Keratinocyte (primary cell): ENCODE data around the gene TECR. TPM values are rescaled to one million over a fixed set of nuclear protein-coding genes. Genes with fewer than 3 reads are reported as not detected.
"Not testable (repeated sequence)": the region's sequence is repeated elsewhere in the genome, so short reads cannot be mapped to it uniquely, and the experiment has no call there.

Experiments
- DNase-seq: peaks from one replicate; pipeline ENCODE4 v3.0.0-alpha.2; 2011; ENCODE audit warnings: low read depth, missing footprints, low spot score
- FAIRE-seq: peaks from 2 replicates; lab custom pipeline; 2011; peaks lifted over from hg19 to GRCh38; lab: Jason Lieb, UNC
- H2AFZ ChIP-seq: 2 replicates; pipeline ENCODE4 v1.6.0; 2012; ENCODE audit warnings: low read length, control low read depth, inconsistent platforms; ENCODE audit not compliant: control insufficient read depth
- H3K27ac ChIP-seq: 2 replicates; pipeline ENCODE4 v1.5.1; 2011; ENCODE audit warnings: low read length; ENCODE audit not compliant: control insufficient read depth, insufficient read depth
- H3K27me3 ChIP-seq: 3 replicates; pipeline ENCODE4 v1.6.0; 2011; ENCODE audit warnings: low read length; ENCODE audit not compliant: control insufficient read depth, insufficient read depth; ENCODE audit errors: extremely low read depth
- H3K36me3 ChIP-seq, 2 experiments: 2 replicates in 1 of 2; 3 replicates in 1 of 2; pipeline ENCODE4 v1.5.1; 2011; ENCODE audit warnings: low read length in 2 of 2, mild to moderate bottlenecking in 1 of 2; ENCODE audit not compliant: control insufficient read depth in 2 of 2, insufficient read depth in 2 of 2; ENCODE audit errors: extremely low read depth in 1 of 2
- H3K4me1 ChIP-seq: 3 replicates; pipeline ENCODE4 v1.5.1; 2011; ENCODE audit warnings: low read length; ENCODE audit not compliant: control insufficient read depth, insufficient read depth; ENCODE audit errors: extremely low read depth
- H3K4me2 ChIP-seq: 3 replicates; pipeline ENCODE4 v1.6.0; 2011; ENCODE audit warnings: low read depth, low read length; ENCODE audit not compliant: control insufficient read depth, insufficient read depth; ENCODE audit errors: extremely low read depth
- H3K4me3 ChIP-seq, 3 experiments: fragments of 200-600 bp in 1 of 3; sonication (generic) in 1 of 3; 2 replicates in 2 of 3; 3 replicates in 1 of 3; pipeline ENCODE4 v1.5.1; 2011 to 2016; ENCODE audit warnings: low read length in 3 of 3, mild to moderate bottlenecking in 3 of 3, control low read depth in 2 of 3, inconsistent platforms in 1 of 3, low read depth in 1 of 3, mixed read lengths in 1 of 3, mixed run types in 1 of 3, moderate library complexity in 1 of 3; ENCODE audit not compliant: control insufficient read depth in 2 of 3, insufficient read depth in 2 of 3; ENCODE audit errors: extremely low read depth in 1 of 3
- H3K79me2 ChIP-seq: 2 replicates; pipeline ENCODE4 v1.6.0; 2012; ENCODE audit warnings: low read length; ENCODE audit not compliant: control insufficient read depth, insufficient read depth
- H3K9ac ChIP-seq: 3 replicates; pipeline ENCODE4 v1.6.0; 2011; ENCODE audit warnings: low read length; ENCODE audit not compliant: control insufficient read depth, insufficient read depth; ENCODE audit errors: extremely low read depth
- H3K9me1 ChIP-seq: 3 replicates; pipeline ENCODE4 v1.6.0; 2011; ENCODE audit warnings: low read length; ENCODE audit not compliant: control insufficient read depth, insufficient read depth; ENCODE audit errors: extremely low read depth
- H3K9me3 ChIP-seq: 2 replicates; pipeline ENCODE4 v1.5.1; 2012; ENCODE audit warnings: low read depth, low read length; ENCODE audit not compliant: control insufficient read depth
- H4K20me1 ChIP-seq: 3 replicates; pipeline ENCODE4 v1.6.0; 2011; ENCODE audit warnings: low read length; ENCODE audit not compliant: control insufficient read depth, insufficient read depth; ENCODE audit errors: extremely low read depth
- EZH2 ChIP-seq: IDR thresholded peaks from one replicate; pipeline ENCODE4 v1.6.1; 2012; ENCODE audit warnings: inconsistent platforms, mild to moderate bottlenecking, low read length, moderate library complexity
- dilution Hi-C: fragments of 300-500 bp; cut with MboI; formaldehyde crosslinking; loops from one replicate; pipeline ENCODE4 v1.7.0; 2020; ENCODE audit warnings: low sequenced_read_pairs; ENCODE audit not compliant: extremely low pct_ligation_motif_present
- polyA plus RNA-seq, 5 experiments: library from polyadenylated mRNA; depleted of rRNA in 3 of 5; stranded (reverse) in 3 of 5; stranded (forward) in 1 of 5; unstranded in 1 of 5; fragments of >200 nt; gene quantifications; 1 replicate in 1 of 5; 2 replicates in 3 of 5; 3 replicates in 1 of 5; pipeline versions ENCODE4 v1.2.1 to v1.2.3, GENCODE V29; 2011 to 2012; ENCODE audit warnings: missing spikeins in 2 of 5, low read depth in 1 of 5, low replicate concordance in 1 of 5
- TF ChIP-seq, protein P1 (sequence below), 3 experiments: IDR thresholded peaks in 1 of 3; conservative IDR thresholded peaks in 1 of 3; optimal IDR thresholded peaks in 1 of 3; 2 replicates in 2 of 3; 3 replicates in 1 of 3; pipeline versions ENCODE3 to v1.5.1; 2011; ENCODE audit warnings: low read length in 3 of 3, mild to moderate bottlenecking in 3 of 3, moderate library complexity in 2 of 3, control low read depth in 1 of 3, inconsistent platforms in 1 of 3; ENCODE audit not compliant: insufficient read depth in 2 of 3; ENCODE audit errors: extremely low read depth in 1 of 3

Gene TECR
- polyA plus RNA-seq, 1 donor (not counting 4 experiments of a cell fraction or from before 2014, with no cell fraction given), result 92.3 TPM

DNA sequence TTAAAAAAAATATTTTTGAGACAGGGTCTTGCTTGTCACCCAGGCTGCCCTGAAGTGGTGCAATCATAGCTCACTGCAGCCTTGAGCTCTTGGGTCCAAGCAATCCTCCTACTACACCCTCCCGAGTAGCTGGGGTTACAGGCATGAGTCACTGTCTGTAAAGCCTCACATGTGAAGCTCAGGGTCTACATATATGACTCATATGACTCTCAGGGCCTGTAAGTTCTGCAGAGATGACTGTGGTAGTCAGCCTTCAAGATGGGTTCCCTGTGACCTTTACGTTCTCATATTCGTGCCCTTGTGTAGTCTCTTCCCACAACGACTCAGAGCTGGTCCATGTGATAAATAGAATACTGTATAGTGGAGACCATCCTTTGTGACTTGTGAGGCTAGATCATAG, 60.0 kb downstream of the TECR start:
- DNase-seq, H3K4me3 ChIP-seq, H3K9ac ChIP-seq, H3K27me3 ChIP-seq, H3K9me1 ChIP-seq, H3K4me2 ChIP-seq, FAIRE-seq, H2AFZ ChIP-seq, H3K4me1 ChIP-seq, H3K36me3 ChIP-seq, H3K27ac ChIP-seq, dilution Hi-C loops, H3K9me3 ChIP-seq, H4K20me1 ChIP-seq, H3K79me2 ChIP-seq: not testable (repeated sequence)

GRCh38 chr19:14595558-14595957, 66.2 kb downstream of the TECR start:
- dilution Hi-C loops, result no loop called here

More at GRCh38 chr19:14595558-14595957, 66.2 kb downstream of the TECR start:
- H4K20me1 ChIP-seq, result no peaks in the 10 kb centered on the region
- no peak overlapping the region for H3K27ac ChIP-seq
- DNase-seq (no peak), FAIRE-seq (no peak)
- H3K79me2 ChIP-seq, result no peaks in the 10 kb centered on the region
- no peak overlapping the region for H3K9ac ChIP-seq
- H3K27me3 ChIP-seq, result no peaks in the 10 kb centered on the region
- H3K9me1 ChIP-seq, result no peaks in the 10 kb centered on the region
- TF ChIP-seq, protein P1, sequence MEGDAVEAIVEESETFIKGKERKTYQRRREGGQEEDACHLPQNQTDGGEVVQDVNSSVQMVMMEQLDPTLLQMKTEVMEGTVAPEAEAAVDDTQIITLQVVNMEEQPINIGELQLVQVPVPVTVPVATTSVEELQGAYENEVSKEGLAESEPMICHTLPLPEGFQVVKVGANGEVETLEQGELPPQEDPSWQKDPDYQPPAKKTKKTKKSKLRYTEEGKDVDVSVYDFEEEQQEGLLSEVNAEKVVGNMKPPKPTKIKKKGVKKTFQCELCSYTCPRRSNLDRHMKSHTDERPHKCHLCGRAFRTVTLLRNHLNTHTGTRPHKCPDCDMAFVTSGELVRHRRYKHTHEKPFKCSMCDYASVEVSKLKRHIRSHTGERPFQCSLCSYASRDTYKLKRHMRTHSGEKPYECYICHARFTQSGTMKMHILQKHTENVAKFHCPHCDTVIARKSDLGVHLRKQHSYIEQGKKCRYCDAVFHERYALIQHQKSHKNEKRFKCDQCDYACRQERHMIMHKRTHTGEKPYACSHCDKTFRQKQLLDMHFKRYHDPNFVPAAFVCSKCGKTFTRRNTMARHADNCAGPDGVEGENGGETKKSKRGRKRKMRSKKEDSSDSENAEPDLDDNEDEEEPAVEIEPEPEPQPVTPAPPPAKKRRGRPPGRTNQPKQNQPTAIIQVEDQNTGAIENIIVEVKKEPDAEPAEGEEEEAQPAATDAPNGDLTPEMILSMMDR (optimal IDR thresholded peaks at IDR 0.05 in 1 of 3, IDR thresholded peaks at IDR 0.05 in 1 of 3, conservative IDR thresholded peaks at IDR 0.05 in 1 of 3; ENCODE audit: extremely low read depth in 1 of 3, insufficient read depth in 2 of 3, low read length in 3 of 3), result no peak
- TF ChIP-seq EZH2, result no peak
- peaks cover 2% of the 10 kb centered on the region for H3K9me3 ChIP-seq
- no peak overlapping the region for H3K4me3 ChIP-seq
- no peak overlapping the region for H2AFZ ChIP-seq
- H3K4me1 ChIP-seq, result no peaks in the 10 kb centered on the region
- no peaks in the 10 kb centered on the region for H3K36me3 ChIP-seq
- no peak overlapping the region for H3K4me2 ChIP-seq
